Loucy (cell line): ENCODE measurements around the gene SLC50A1.

Experiments used
- CTCF ChIP-seq: fragments of 200-600 bp; sonication (generic); conservative IDR thresholded peaks from 2 replicates; pipeline ENCODE4 v1.5.1; 2014; ENCODE audit warnings: mild to moderate bottlenecking, antibody characterized with exemption, low read length
- EZH2phosphoT487 ChIP-seq: fragments of 200-600 bp; IDR thresholded peaks from 2 replicates; pipeline ENCODE4 v1.6.1; 2018; ENCODE audit warnings: antibody characterized with exemption, mild to moderate bottlenecking, moderate library complexity, borderline replicate concordance

- TF ChIP-seq CTCF, result no peak
- TF ChIP-seq EZH2phosphoT487, result no peak
These were observed 43.5 kb upstream of the SLC50A1 start for GRCh38 chr1:155092131-155092530.
